Measurements from ENCODE around the gene ARFGEF3. TPM values are rescaled to one million over a fixed set of nuclear protein-coding genes. Genes with fewer than 3 reads are reported as not detected.

ARFGEF3 gene
- total RNA-seq, 1 donor from 2014 or later = 0.47 TPM

DNA sequence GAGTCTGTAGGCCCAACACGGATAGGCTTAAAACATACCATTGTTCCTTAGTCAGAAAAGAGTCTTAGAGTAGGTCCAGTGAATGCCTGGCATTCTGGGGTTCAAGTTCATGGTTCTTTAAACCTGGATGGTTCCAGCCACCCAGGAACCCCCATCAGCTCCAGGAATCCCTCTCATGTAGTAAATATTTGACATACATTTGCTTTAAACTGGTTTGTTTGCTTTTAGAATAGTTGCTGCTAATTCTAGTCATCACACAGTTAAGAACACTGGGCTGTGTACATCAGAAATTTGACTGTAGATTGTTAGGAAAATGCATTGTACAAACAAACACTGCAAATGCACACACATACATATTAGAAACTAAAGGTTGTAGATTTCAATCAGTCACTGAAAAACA, 87.1 kb downstream of the ARFGEF3 start:
- Mint-ChIP-seq H3K9me3 (no peaks in the 10 kb centered on the region), H3K27me3 (peaks cover 2% of the 10 kb centered on the region), H3K36me3 (ENCODE audit: low read depth) (no peaks in the 10 kb centered on the region), H3K27ac (no peak overlapping the region), H3K4me1 (no peaks in the 10 kb centered on the region), H3K4me3 (no peak overlapping the region)
- intact Hi-C loops (cut with micrococcal nuclease) = no loop called here
- DNase-seq = no peak

GRCh38 chr6:138250053-138250452, 88.3 kb downstream of the ARFGEF3 start:
- H3K27me3 Mint-ChIP-seq = peaks cover 2% of the 10 kb centered on the region
- no peaks in the 10 kb centered on the region for H3K4me1 Mint-ChIP-seq
- H3K27ac Mint-ChIP-seq = no peak overlapping the region
- H3K36me3 Mint-ChIP-seq (ENCODE audit: low read depth) = no peaks in the 10 kb centered on the region
- no peak overlapping the region for H3K4me3 Mint-ChIP-seq
- intact Hi-C loops (cut with micrococcal nuclease) = no loop called here
- no peaks in the 10 kb centered on the region for H3K9me3 Mint-ChIP-seq
- no peak for DNase-seq

- Mint-ChIP-seq H3K27me3 (peaks cover 2% of the 10 kb centered on the region), H3K9me3 (no peaks in the 10 kb centered on the region), H3K4me3 (no peak overlapping the region), H3K36me3 (ENCODE audit: low read depth) (no peaks in the 10 kb centered on the region), H3K4me1 (no peaks in the 10 kb centered on the region), H3K27ac (no peak overlapping the region)
- DNase-seq = no peak
- intact Hi-C loops (cut with micrococcal nuclease) = no loop called here
Observed at GRCh38 chr6:138250513-138251247, 88.9 kb downstream of the ARFGEF3 start.

- no peak overlapping the region for H3K27ac Mint-ChIP-seq
- no peaks in the 10 kb centered on the region for H3K36me3 Mint-ChIP-seq (ENCODE audit: low read depth)
- H3K4me3 Mint-ChIP-seq = no peak overlapping the region
- no peak for DNase-seq
- no peaks in the 10 kb centered on the region for H3K9me3 Mint-ChIP-seq
- intact Hi-C loops (cut with micrococcal nuclease) = no loop called here
- H3K27me3 Mint-ChIP-seq = peaks cover 2% of the 10 kb centered on the region
- no peaks in the 10 kb centered on the region for H3K4me1 Mint-ChIP-seq
Observed at GRCh38 chr6:138253731-138254130, 92.0 kb downstream of the ARFGEF3 start.

DNA sequence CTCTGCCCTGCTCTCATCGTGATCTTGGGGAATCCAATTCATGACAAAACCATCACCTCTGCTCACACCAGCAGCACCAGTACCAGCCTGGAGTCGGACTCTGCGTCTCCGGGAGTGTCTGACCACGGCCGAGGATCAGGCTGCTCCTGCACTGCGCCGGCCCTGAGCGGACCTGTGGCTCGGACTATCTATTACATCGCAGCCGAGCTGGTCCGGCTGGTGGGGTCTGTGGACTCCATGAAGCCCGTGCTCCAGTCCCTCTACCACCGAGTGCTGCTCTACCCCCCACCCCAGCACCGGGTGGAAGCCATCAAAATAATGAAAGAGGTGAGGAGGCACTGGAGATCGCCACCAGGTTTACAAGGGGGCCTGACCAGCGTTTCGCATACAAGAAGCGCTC, 93.7 kb downstream of the ARFGEF3 start:
- H3K4me3 Mint-ChIP-seq = no peak overlapping the region
- DNase-seq = no peak
- no peaks in the 10 kb centered on the region for H3K4me1 Mint-ChIP-seq
- H3K9me3 Mint-ChIP-seq = no peaks in the 10 kb centered on the region
- no peaks in the 10 kb centered on the region for H3K36me3 Mint-ChIP-seq (ENCODE audit: low read depth)
- H3K27ac Mint-ChIP-seq = no peak overlapping the region
- H3K27me3 Mint-ChIP-seq = peaks cover 4% of the 10 kb centered on the region
- intact Hi-C loops (cut with micrococcal nuclease) = no loop called here

- no peaks in the 10 kb centered on the region for H3K4me1 Mint-ChIP-seq
- H3K27me3 Mint-ChIP-seq = peaks cover 2% of the 10 kb centered on the region
- H3K27ac Mint-ChIP-seq = no peak overlapping the region
- H3K4me3 Mint-ChIP-seq = no peak overlapping the region
- intact Hi-C loops (cut with micrococcal nuclease) = no loop called here
- H3K36me3 Mint-ChIP-seq (ENCODE audit: low read depth) = no peaks in the 10 kb centered on the region
- no peaks in the 10 kb centered on the region for H3K9me3 Mint-ChIP-seq
- no peak for DNase-seq
Observed at GRCh38 chr6:138257638-138258040, 95.9 kb downstream of the ARFGEF3 start.

DNA sequence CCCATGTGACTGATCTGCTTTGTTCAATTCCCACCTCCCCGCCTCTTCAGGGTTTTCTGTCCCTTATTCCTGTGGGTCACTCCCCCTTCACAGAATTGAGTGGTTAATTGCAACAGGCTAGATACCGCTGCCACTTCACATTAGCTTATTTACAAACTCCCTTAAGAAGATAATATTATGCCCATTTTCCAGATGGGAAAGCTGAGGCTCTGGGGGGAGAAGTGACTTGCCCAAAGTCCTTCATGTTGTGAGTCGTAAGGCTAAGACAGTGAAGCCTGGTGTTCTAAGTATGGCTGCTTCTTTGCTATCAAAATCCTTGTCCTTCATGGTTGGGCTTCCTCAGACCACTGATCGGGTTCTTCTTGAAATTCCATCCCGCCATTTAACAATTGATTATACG, 96.5 kb downstream of the ARFGEF3 start:
- H3K9me3 Mint-ChIP-seq = no peaks in the 10 kb centered on the region
- intact Hi-C loops (cut with micrococcal nuclease) = no loop called here
- DNase-seq = no peak
- no peak overlapping the region for H3K27ac Mint-ChIP-seq
- H3K4me3 Mint-ChIP-seq = no peak overlapping the region
- H3K4me1 Mint-ChIP-seq = no peaks in the 10 kb centered on the region
- no peaks in the 10 kb centered on the region for H3K36me3 Mint-ChIP-seq (ENCODE audit: low read depth)
- peaks cover 2% of the 10 kb centered on the region for H3K27me3 Mint-ChIP-seq

DNA sequence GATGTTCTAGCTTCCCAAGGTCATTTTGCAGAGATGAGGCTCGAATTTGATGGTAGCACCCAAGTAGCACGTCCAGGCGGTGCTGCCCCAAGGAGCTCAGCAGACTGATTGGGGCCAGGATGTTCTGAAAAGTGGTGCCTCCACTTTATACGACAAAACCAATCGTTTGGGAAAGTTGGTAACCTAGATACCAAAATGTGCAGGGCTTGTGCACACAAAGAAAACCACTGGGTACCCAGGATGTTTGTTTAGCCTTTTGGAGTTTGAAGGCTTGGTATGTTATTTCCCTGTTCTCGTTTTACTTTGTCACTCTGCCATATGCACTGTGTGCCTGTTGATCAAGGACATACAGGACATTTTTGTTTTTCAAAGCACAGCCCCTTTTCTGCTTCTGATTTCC, 97.3 kb downstream of the ARFGEF3 start:
- no peaks in the 10 kb centered on the region for H3K9me3 Mint-ChIP-seq

GRCh38 chr6:138261116-138261780, 99.5 kb downstream of the ARFGEF3 start:
- intact Hi-C loops (cut with micrococcal nuclease) = no loop called here
- H3K27ac Mint-ChIP-seq = no peak overlapping the region
- no peak for DNase-seq
- H3K4me3 Mint-ChIP-seq = no peak overlapping the region
- H3K36me3 Mint-ChIP-seq (ENCODE audit: low read depth) = no peaks in the 10 kb centered on the region
- no peaks in the 10 kb centered on the region for H3K9me3 Mint-ChIP-seq
- H3K27me3 Mint-ChIP-seq = peaks cover 4% of the 10 kb centered on the region
- H3K4me1 Mint-ChIP-seq = no peaks in the 10 kb centered on the region

More for the DNA sequence above, 97.3 kb downstream of the ARFGEF3 start:
- Mint-ChIP-seq H3K4me1 (no peaks in the 10 kb centered on the region), H3K27me3 (peaks cover 2% of the 10 kb centered on the region), H3K4me3 (no peak overlapping the region), H3K27ac (no peak overlapping the region), H3K36me3 (ENCODE audit: low read depth) (no peaks in the 10 kb centered on the region)
- intact Hi-C loops (cut with micrococcal nuclease) = no loop called here
- no peak for DNase-seq

GRCh38 chr6:138263963-138264362, 102.2 kb downstream of the ARFGEF3 start:
- H3K9me3 Mint-ChIP-seq = no peaks in the 10 kb centered on the region
- no peaks in the 10 kb centered on the region for H3K4me1 Mint-ChIP-seq
- H3K27me3 Mint-ChIP-seq = peaks cover 4% of the 10 kb centered on the region
- DNase-seq = no peak
- no peaks in the 10 kb centered on the region for H3K36me3 Mint-ChIP-seq (ENCODE audit: low read depth)
- intact Hi-C loops (cut with micrococcal nuclease) = no loop called here
- no peak overlapping the region for H3K27ac Mint-ChIP-seq
- H3K4me3 Mint-ChIP-seq = no peak overlapping the region

GRCh38 chr6:138264372-138264880, 102.7 kb downstream of the ARFGEF3 start:
- DNase-seq = no peak
- Mint-ChIP-seq H3K27me3 (peaks cover 4% of the 10 kb centered on the region), H3K4me3 (no peak overlapping the region), H3K4me1 (no peaks in the 10 kb centered on the region), H3K9me3 (no peaks in the 10 kb centered on the region), H3K36me3 (ENCODE audit: low read depth) (no peaks in the 10 kb centered on the region), H3K27ac (no peak overlapping the region)
- intact Hi-C loops (cut with micrococcal nuclease) = no loop called here

- Mint-ChIP-seq H3K27ac (no peak overlapping the region), H3K9me3 (no peaks in the 10 kb centered on the region), H3K4me1 (no peaks in the 10 kb centered on the region), H3K4me3 (no peak overlapping the region), H3K36me3 (ENCODE audit: low read depth) (no peaks in the 10 kb centered on the region), H3K27me3 (peaks cover 5% of the 10 kb centered on the region)
- intact Hi-C loops (cut with micrococcal nuclease) = no loop called here
- no peak for DNase-seq
Observed at GRCh38 chr6:138266095-138266494, 104.4 kb downstream of the ARFGEF3 start.

DNA sequence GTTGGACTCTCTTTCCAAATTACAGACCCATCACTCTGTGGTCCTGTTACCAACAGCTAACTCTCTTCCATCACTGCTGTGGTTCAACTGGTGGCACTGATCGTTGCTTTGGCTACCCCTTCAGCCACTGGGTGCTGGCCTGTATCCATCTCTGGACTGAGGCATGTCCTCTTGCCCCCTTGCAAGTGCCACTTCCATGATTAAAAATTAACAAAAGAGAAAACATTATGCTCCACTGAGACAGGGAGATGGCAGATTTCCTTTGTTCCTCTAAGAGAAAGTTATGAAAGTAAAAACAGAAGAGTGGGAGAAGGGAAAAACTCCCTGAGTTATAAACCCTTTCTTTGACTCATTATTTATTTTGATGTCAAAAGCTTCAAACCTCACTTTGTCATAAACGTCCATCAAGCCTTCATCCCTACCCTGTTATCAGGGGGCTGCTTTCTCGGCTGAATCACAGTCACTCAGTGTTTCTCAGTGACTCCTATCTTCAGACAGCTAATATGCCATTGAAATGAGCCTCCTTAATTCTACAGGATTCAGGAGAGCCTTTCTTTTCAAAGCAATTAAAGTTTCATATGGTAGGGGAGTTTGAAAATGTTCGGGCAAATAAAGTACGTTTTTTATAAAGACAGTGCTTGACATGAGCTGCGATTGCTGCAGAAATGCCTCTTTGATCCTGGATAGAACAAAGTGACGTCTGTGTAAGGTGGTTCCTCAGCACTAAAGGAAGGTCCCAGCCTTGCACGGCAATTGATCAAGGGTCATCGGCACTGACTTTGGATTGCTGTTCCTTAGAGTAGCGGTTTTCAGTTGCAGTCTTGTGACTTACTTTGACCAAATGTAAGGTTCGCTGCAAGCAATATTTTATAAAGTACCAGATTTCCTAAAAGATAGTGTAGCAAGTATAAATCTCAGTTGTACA, 106.5 kb downstream of the ARFGEF3 start:
- DNase-seq = no peak
- H3K4me1 Mint-ChIP-seq = no peaks in the 10 kb centered on the region
- intact Hi-C loops (cut with micrococcal nuclease) = no loop called here
- no peak overlapping the region for H3K27ac Mint-ChIP-seq
- H3K27me3 Mint-ChIP-seq = peaks cover 5% of the 10 kb centered on the region
- no peaks in the 10 kb centered on the region for H3K9me3 Mint-ChIP-seq
- no peaks in the 10 kb centered on the region for H3K36me3 Mint-ChIP-seq (ENCODE audit: low read depth)
- H3K4me3 Mint-ChIP-seq = no peak overlapping the region

GRCh38 chr6:138271451-138271850, 109.7 kb downstream of the ARFGEF3 start:
- H3K4me3 Mint-ChIP-seq = no peak overlapping the region
- no peaks in the 10 kb centered on the region for H3K36me3 Mint-ChIP-seq (ENCODE audit: low read depth)
- no peaks in the 10 kb centered on the region for H3K4me1 Mint-ChIP-seq
- H3K27me3 Mint-ChIP-seq = peaks cover 3% of the 10 kb centered on the region
- no peaks in the 10 kb centered on the region for H3K9me3 Mint-ChIP-seq
- DNase-seq = no peak
- no peak overlapping the region for H3K27ac Mint-ChIP-seq
- intact Hi-C loops (cut with micrococcal nuclease) = no loop called here

Measured in activated CD4-positive, alpha-beta T cell treated with anti-CD3 and anti-CD28 coated beads, Interleukin-2, amount 10 ng/mL, durations not matched to agents 24 days and 14 days (primary cell).